ENCODE data around the gene PNKP. TPM values are rescaled to one million over a fixed set of nuclear protein-coding genes. Genes with fewer than 3 reads are reported as not detected.

The PNKP gene
- total and polyA plus RNA-seq, 9 of the 15 experiments (the other 6 are each of a cell fraction or from before 2014, with no cell fraction given) = 2.8 to 85.4 (median 25.3) TPM

DNA sequence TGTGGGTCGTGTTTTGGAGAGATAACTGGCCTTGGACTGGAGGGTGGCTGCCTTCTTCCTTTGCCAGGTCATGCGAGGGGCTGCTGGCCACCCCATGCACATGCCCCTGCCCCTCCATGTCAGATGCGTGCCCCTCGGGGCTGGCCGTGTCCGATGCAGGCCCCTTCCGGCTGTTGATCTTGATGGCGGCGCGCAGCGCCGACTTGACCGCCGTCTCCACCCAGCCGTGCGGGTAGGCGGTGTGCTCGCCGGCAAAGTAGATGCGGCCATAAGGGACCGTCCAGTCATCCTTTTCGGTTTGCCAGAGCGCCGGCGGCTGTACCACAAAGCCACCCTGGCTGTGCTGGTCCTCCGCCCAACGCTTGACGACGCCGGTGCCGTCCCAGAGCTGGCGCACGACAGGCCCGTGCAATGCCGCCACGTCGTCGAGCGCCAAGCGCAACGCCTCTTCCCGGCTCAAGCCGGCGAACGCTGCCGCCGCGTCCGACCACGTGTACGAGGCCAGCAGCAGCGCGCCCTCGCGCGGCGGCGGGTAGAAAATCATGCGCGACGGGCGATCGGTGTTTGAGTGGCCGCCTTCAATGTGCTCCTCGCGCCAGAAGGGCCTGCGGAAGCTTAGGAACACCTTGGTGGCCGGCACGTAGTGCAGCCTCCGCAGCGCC is 22.4 kb upstream of the PNKP start (continued):
- peak; percentile 100 for TF ChIP-seq FOXP1 (CRISPR knock-in tag; IDR thresholded peaks at IDR 0.05)
- peak; percentile 79 for TF ChIP-seq HDAC8 (tag; IDR thresholded peaks at IDR 0.05)
- TF ChIP-seq KLF10 (CRISPR knock-in tag; IDR thresholded peaks at IDR 0.05) = no peak
- no peak for TF ChIP-seq RBM22 (IDR thresholded peaks at IDR 0.05; ENCODE audit: low read depth, low read length, poor library complexity, severe bottlenecking)
- peak; percentile 92 for TF ChIP-seq PRMT5 (CRISPR knock-in tag; IDR thresholded peaks at IDR 0.05)
- TF ChIP-seq, protein P1, sequence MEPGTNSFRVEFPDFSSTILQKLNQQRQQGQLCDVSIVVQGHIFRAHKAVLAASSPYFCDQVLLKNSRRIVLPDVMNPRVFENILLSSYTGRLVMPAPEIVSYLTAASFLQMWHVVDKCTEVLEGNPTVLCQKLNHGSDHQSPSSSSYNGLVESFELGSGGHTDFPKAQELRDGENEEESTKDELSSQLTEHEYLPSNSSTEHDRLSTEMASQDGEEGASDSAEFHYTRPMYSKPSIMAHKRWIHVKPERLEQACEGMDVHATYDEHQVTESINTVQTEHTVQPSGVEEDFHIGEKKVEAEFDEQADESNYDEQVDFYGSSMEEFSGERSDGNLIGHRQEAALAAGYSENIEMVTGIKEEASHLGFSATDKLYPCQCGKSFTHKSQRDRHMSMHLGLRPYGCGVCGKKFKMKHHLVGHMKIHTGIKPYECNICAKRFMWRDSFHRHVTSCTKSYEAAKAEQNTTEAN (CRISPR knock-in tag; IDR thresholded peaks at IDR 0.05) = peak; percentile 97
- TF ChIP-seq, protein P2, sequence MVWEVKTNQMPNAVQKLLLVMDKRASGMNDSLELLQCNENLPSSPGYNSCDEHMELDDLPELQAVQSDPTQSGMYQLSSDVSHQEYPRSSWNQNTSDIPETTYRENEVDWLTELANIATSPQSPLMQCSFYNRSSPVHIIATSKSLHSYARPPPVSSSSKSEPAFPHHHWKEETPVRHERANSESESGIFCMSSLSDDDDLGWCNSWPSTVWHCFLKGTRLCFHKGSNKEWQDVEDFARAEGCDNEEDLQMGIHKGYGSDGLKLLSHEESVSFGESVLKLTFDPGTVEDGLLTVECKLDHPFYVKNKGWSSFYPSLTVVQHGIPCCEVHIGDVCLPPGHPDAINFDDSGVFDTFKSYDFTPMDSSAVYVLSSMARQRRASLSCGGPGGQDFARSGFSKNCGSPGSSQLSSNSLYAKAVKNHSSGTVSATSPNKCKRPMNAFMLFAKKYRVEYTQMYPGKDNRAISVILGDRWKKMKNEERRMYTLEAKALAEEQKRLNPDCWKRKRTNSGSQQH (CRISPR knock-in tag; IDR thresholded peaks at IDR 0.05) = 0 out of 2 replicates have a peak, but pooled peaks have one; percentile 9
- peak; percentile 43 to 98; a peak in 2 of 4 replicates for TF ChIP-seq TEAD1 (CRISPR knock-in tag; IDR thresholded peaks at IDR 0.05)
- TF ChIP-seq, protein P3, sequence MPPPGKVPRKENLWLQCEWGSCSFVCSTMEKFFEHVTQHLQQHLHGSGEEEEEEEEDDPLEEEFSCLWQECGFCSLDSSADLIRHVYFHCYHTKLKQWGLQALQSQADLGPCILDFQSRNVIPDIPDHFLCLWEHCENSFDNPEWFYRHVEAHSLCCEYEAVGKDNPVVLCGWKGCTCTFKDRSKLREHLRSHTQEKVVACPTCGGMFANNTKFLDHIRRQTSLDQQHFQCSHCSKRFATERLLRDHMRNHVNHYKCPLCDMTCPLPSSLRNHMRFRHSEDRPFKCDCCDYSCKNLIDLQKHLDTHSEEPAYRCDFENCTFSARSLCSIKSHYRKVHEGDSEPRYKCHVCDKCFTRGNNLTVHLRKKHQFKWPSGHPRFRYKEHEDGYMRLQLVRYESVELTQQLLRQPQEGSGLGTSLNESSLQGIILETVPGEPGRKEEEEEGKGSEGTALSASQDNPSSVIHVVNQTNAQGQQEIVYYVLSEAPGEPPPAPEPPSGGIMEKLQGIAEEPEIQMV (tag; conservative IDR thresholded peaks at IDR 0.05; ENCODE audit: low read depth) = 0 out of 2 replicates have a peak, but pooled peaks have one; percentile 43
- peak; percentile 82 for TF ChIP-seq CEBPG (CRISPR knock-in tag; IDR thresholded peaks at IDR 0.05)
- no peak for TF ChIP-seq CEBPG (tag; conservative IDR thresholded peaks at IDR 0.05 in 1 of 2, IDR thresholded peaks at IDR 0.05 in 1 of 2)
- TF ChIP-seq FOXA3 (CRISPR knock-in tag; conservative IDR thresholded peaks at IDR 0.05 in 1 of 2, IDR thresholded peaks at IDR 0.05 in 1 of 2) = peak in 1 of 2 experiments; percentile 96; a peak in 2 of 4 replicates
- no peak for TF ChIP-seq CHCHD3 (CRISPR knock-in tag; IDR thresholded peaks at IDR 0.05)
- peak; percentile 32 to 70; a peak in 3 of 4 replicates for TF ChIP-seq RAD21 (CRISPR knock-in tag; conservative IDR thresholded peaks at IDR 0.05 in 1 of 2, IDR thresholded peaks at IDR 0.05 in 1 of 2)
- TF ChIP-seq ZNF589 (CRISPR knock-in tag; IDR thresholded peaks at IDR 0.05; ENCODE audit: low read depth) = peak; percentile 93
- TF ChIP-seq, protein P4, sequence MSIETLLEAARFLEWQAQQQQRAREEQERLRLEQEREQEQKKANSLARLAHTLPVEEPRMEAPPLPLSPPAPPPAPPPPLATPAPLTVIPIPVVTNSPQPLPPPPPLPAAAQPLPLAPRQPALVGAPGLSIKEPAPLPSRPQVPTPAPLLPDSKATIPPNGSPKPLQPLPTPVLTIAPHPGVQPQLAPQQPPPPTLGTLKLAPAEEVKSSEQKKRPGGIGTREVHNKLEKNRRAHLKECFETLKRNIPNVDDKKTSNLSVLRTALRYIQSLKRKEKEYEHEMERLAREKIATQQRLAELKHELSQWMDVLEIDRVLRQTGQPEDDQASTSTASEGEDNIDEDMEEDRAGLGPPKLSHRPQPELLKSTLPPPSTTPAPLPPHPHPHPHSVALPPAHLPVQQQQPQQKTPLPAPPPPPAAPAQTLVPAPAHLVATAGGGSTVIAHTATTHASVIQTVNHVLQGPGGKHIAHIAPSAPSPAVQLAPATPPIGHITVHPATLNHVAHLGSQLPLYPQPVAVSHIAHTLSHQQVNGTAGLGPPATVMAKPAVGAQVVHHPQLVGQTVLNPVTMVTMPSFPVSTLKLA (conservative IDR thresholded peaks at IDR 0.05) = peak; percentile 99 to 100
- no peak for TF ChIP-seq RBM17 (IDR thresholded peaks at IDR 0.05; ENCODE audit: borderline replicate concordance, low read depth, low read length)
- TF ChIP-seq, protein P5, sequence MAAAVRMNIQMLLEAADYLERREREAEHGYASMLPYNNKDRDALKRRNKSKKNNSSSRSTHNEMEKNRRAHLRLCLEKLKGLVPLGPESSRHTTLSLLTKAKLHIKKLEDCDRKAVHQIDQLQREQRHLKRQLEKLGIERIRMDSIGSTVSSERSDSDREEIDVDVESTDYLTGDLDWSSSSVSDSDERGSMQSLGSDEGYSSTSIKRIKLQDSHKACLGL (CRISPR knock-in tag; IDR thresholded peaks at IDR 0.05; ENCODE audit: borderline replicate concordance, poor library complexity, severe bottlenecking) = peak; percentile 74
- no peak for TF ChIP-seq DDX20 (tag; IDR thresholded peaks at IDR 0.05; ENCODE audit: low read depth)
